Neutrophil (primary cell): ENCODE measurements around the gene TPCN1.

Experiments
- H3K27ac ChIP-seq: fragments of 200-600 bp; sonication (generic); 2 replicates; pipeline ENCODE4 v1.5.1; 2016; ENCODE audit warnings: mild to moderate bottlenecking, moderate library complexity
- H3K27me3 ChIP-seq: fragments of 200-600 bp; sonication (generic); 2 replicates; pipeline ENCODE4 v1.6.0; 2016; ENCODE audit warnings: mild to moderate bottlenecking
- H3K36me3 ChIP-seq: fragments of 200-600 bp; sonication (generic); 2 replicates; pipeline ENCODE4 v1.5.1; 2017
- H3K4me1 ChIP-seq, 2 experiments: fragments of 200-600 bp in 1 of 2; sonication (generic) in 1 of 2; 1 replicate in 1 of 2; 2 replicates in 1 of 2; pipeline versions ENCODE4 v1.5.1 to v1.6.1; 2013 to 2016; ENCODE audit warnings: low read depth in 1 of 2, low read length in 1 of 2, mild to moderate bottlenecking in 1 of 2, moderate library complexity in 1 of 2; ENCODE audit not compliant: control insufficient read depth in 1 of 2, insufficient read depth in 1 of 2
- H3K4me3 ChIP-seq, 2 experiments: fragments of 200-600 bp in 1 of 2; sonication (generic) in 1 of 2; 1 replicate in 1 of 2; 2 replicates in 1 of 2; pipeline ENCODE4 v1.5.1; 2013 to 2016; ENCODE audit warnings: low read depth in 1 of 2, low read length in 1 of 2, mild to moderate bottlenecking in 1 of 2, moderate library complexity in 1 of 2
- H3K9me3 ChIP-seq: fragments of 200-600 bp; sonication (generic); 2 replicates; pipeline ENCODE4 v1.5.1; 2016
- CTCF ChIP-seq: fragments of 200-600 bp; sonication (generic); IDR thresholded peaks from 2 replicates; pipeline ENCODE4 v1.5.1; 2016; ENCODE audit warnings: antibody characterized with exemption

The TPCN1 gene

GRCh38 chr12:113251404-113252070 lies 30.3 kb downstream of the TPCN1 start:
- Histone ChIP-seq H3K27ac (no peak overlapping the region), H3K9me3 (no peaks in the 10 kb centered on the region), H3K36me3 (no peaks in the 10 kb centered on the region), H3K4me1 (no peaks in the 10 kb centered on the region), H3K27me3 (no peaks in the 10 kb centered on the region), H3K4me3 (no peak overlapping the region)
- no peak for TF ChIP-seq CTCF

GRCh38 chr12:113252494-113252893 lies 31.2 kb downstream of the TPCN1 start:
- Histone ChIP-seq H3K9me3 (no peaks in the 10 kb centered on the region), H3K27ac (no peak overlapping the region), H3K4me3 (no peak overlapping the region), H3K4me1 (no peaks in the 10 kb centered on the region), H3K36me3 (no peaks in the 10 kb centered on the region), H3K27me3 (no peaks in the 10 kb centered on the region)
- TF ChIP-seq CTCF = no peak

- H3K4me3 ChIP-seq = no peak overlapping the region
- no peaks in the 10 kb centered on the region for H3K36me3 ChIP-seq
- TF ChIP-seq CTCF = no peak
- no peaks in the 10 kb centered on the region for H3K27me3 ChIP-seq
- no peaks in the 10 kb centered on the region for H3K9me3 ChIP-seq
- no peak overlapping the region for H3K27ac ChIP-seq
- H3K4me1 ChIP-seq = no peaks in the 10 kb centered on the region
Observed at GRCh38 chr12:113253532-113254285, 32.4 kb downstream of the TPCN1 start.

GRCh38 chr12:113254298-113254697 lies 33.0 kb downstream of the TPCN1 start:
- Histone ChIP-seq H3K27ac (no peak overlapping the region), H3K4me3 (no peak overlapping the region), H3K36me3 (no peaks in the 10 kb centered on the region), H3K27me3 (no peaks in the 10 kb centered on the region), H3K9me3 (no peaks in the 10 kb centered on the region), H3K4me1 (no peaks in the 10 kb centered on the region)
- TF ChIP-seq CTCF = no peak

GRCh38 chr12:113257564-113257963 lies 36.3 kb downstream of the TPCN1 start:
- H3K27ac ChIP-seq = no peak overlapping the region
- no peak overlapping the region for H3K4me3 ChIP-seq
- TF ChIP-seq CTCF = no peak
- peaks cover 5 to 12% of the 10 kb centered on the region in 2 experiments for H3K4me1 ChIP-seq
- H3K27me3 ChIP-seq = no peaks in the 10 kb centered on the region
- H3K9me3 ChIP-seq = no peaks in the 10 kb centered on the region
- no peaks in the 10 kb centered on the region for H3K36me3 ChIP-seq
